Neural cell (in vitro differentiated cells): ENCODE measurements around the gene PTPRC. TPM values are rescaled to one million over a fixed set of nuclear protein-coding genes. Genes with fewer than 3 reads are reported as not detected.

Experiments used
- H2AFZ ChIP-seq: fragments of 200-600, 300-800 bp; sonication (generic), shearing (Covaris generic); 2 replicates; pipeline ENCODE4 v1.6.0; 2014; ENCODE audit warnings: low read depth, mild to moderate bottlenecking, antibody characterized with exemption, low read length, moderate library complexity
- H3F3A ChIP-seq: fragments of 200-600 bp; shearing (Covaris generic); 2 replicates; pipeline ENCODE4 v1.6.1; 2016; ENCODE audit warnings: mild to moderate bottlenecking, moderate library complexity, mixed read lengths, antibody characterized with exemption, low read length; ENCODE audit not compliant: insufficient read depth, poor library complexity, severe bottlenecking
- H3K27ac ChIP-seq: fragments of 200-600, 300-800 bp; sonication (generic), shearing (Covaris generic); 2 replicates; pipeline ENCODE4 v1.5.1; 2014; ENCODE audit warnings: mild to moderate bottlenecking, low read length, moderate library complexity
- H3K27me3 ChIP-seq: fragments of 300-800, 200-600 bp; sonication (generic), shearing (Covaris generic); 2 replicates; pipeline ENCODE4 v1.6.0; 2014; ENCODE audit warnings: mild to moderate bottlenecking, low read depth, low read length, moderate library complexity; ENCODE audit not compliant: insufficient read depth
- H3K36me3 ChIP-seq: fragments of 300-800, 200-600 bp; sonication (generic), shearing (Covaris generic); 2 replicates; pipeline ENCODE4 v1.5.1; 2014; ENCODE audit warnings: mild to moderate bottlenecking, antibody characterized with exemption, low read length, moderate library complexity; ENCODE audit not compliant: insufficient read depth
- H3K4me2 ChIP-seq: fragments of 300-800, 200-600 bp; sonication (generic), shearing (Covaris generic); 2 replicates; pipeline ENCODE4 v1.6.0; 2014; ENCODE audit warnings: mild to moderate bottlenecking, low read length
- H3K4me3 ChIP-seq: fragments of 300-800, 200-600 bp; sonication (generic), shearing (Covaris generic); 2 replicates; pipeline ENCODE4 v1.5.1; 2014; ENCODE audit warnings: mild to moderate bottlenecking, low read length, moderate library complexity
- H3K79me2 ChIP-seq: fragments of 200-600 bp; shearing (Covaris generic); replicated peaks from 2 replicates; pipeline ENCODE4 v1.6.0; 2014; ENCODE audit warnings: mild to moderate bottlenecking, low read length, moderate library complexity; ENCODE audit not compliant: insufficient read depth
- H3K9ac ChIP-seq: fragments of 300-800, 200-600 bp; sonication (generic), shearing (Covaris generic); 2 replicates; pipeline ENCODE4 v1.6.1; 2016; ENCODE audit warnings: mild to moderate bottlenecking, low read length, mixed read lengths
- H3K9me2 ChIP-seq: fragments of 200-600 bp; shearing (Covaris generic); 2 replicates; pipeline ENCODE4 v1.6.1; 2016; ENCODE audit warnings: mild to moderate bottlenecking, low read length, mixed read lengths; ENCODE audit not compliant: insufficient read depth
- H3K9me3 ChIP-seq: fragments of 200-600, 300-800 bp; sonication (generic), shearing (Covaris generic); 2 replicates; pipeline ENCODE4 v1.6.1; 2016; ENCODE audit warnings: mild to moderate bottlenecking, mixed run types, low read length, moderate library complexity, mixed read lengths
- H4K20me1 ChIP-seq: fragments of 200-600 bp; shearing (Covaris generic); 2 replicates; pipeline ENCODE4 v1.6.1; 2016; ENCODE audit warnings: mild to moderate bottlenecking, mixed run types; ENCODE audit not compliant: insufficient read depth
- CTCF ChIP-seq: fragments of 450-650 bp; IDR thresholded peaks from 2 replicates; pipeline ENCODE4 v1.5.1; 2014; ENCODE audit warnings: antibody characterized with exemption, mild to moderate bottlenecking, moderate library complexity; ENCODE audit not compliant: poor library complexity, severe bottlenecking
- EP300 ChIP-seq: fragments of 450-650 bp; conservative IDR thresholded peaks from 2 replicates; pipeline ENCODE4 v1.6.1; 2014; ENCODE audit warnings: antibody characterized with exemption, mild to moderate bottlenecking, moderate library complexity; ENCODE audit not compliant: poor library complexity, severe bottlenecking
- EZH2 ChIP-seq: fragments of 200-600, 300-800 bp; shearing (Covaris generic), sonication (generic); IDR thresholded peaks from 2 replicates; pipeline ENCODE4 v1.6.1; 2014; ENCODE audit warnings: antibody characterized with exemption, low read length, borderline replicate concordance, mild to moderate bottlenecking; ENCODE audit not compliant: insufficient read depth, poor library complexity, severe bottlenecking
- MXI1 ChIP-seq: fragments of 450-650 bp; conservative IDR thresholded peaks from 2 replicates; pipeline ENCODE4 v1.6.1; 2014; ENCODE audit warnings: antibody characterized with exemption, mild to moderate bottlenecking; ENCODE audit not compliant: poor library complexity, severe bottlenecking
- POLR2AphosphoS5 ChIP-seq: IDR thresholded peaks from 2 replicates; pipeline ENCODE4 v1.6.1; 2012
- RAD21 ChIP-seq: fragments of 450-650 bp; conservative IDR thresholded peaks from 2 replicates; pipeline ENCODE4 v1.6.1; 2014; ENCODE audit warnings: antibody characterized with exemption, mild to moderate bottlenecking, moderate library complexity
- SMC3 ChIP-seq: fragments of 450-650 bp; conservative IDR thresholded peaks from 2 replicates; pipeline ENCODE4 v1.6.1; 2014; ENCODE audit warnings: antibody characterized with exemption, mild to moderate bottlenecking, moderate library complexity; ENCODE audit not compliant: poor library complexity
- TAF1 ChIP-seq: IDR thresholded peaks from 2 replicates; pipeline ENCODE4 v1.6.1; 2012; ENCODE audit warnings: low read depth
- polyA plus RNA-seq: library from polyadenylated mRNA; depleted of rRNA; stranded (reverse); fragments of >200 nt; gene quantifications from 2 replicates; pipeline ENCODE4 v1.2.3, GENCODE V29; 2014
- TF ChIP-seq, protein P1 (sequence below): IDR thresholded peaks from 2 replicates; pipeline ENCODE4 v1.6.1; 2012; ENCODE audit warnings: borderline replicate concordance

PTPRC gene
- polyA plus RNA-seq, 1 donor from 2014 or later, result 0.12 TPM

- Histone ChIP-seq H3K36me3 (no peaks in the 10 kb centered on the region), H3K9me3 (no peaks in the 10 kb centered on the region), H3F3A (no peaks in the 10 kb centered on the region), H3K27me3 (no peaks in the 10 kb centered on the region), H3K79me2 (no peaks in the 10 kb centered on the region), H3K9ac (no peak overlapping the region), H4K20me1 (no peaks in the 10 kb centered on the region), H3K9me2 (no peaks in the 10 kb centered on the region), H2AFZ (no peak overlapping the region), H3K4me2 (no peak overlapping the region), H3K4me3 (no peak overlapping the region), H3K27ac (no peak overlapping the region)
- TF ChIP-seq EP300, result no peak
- no peak for TF ChIP-seq TAF1
- no peak for TF ChIP-seq RAD21
- TF ChIP-seq EZH2, result no peak
- no peak for TF ChIP-seq CTCF
- TF ChIP-seq POLR2AphosphoS5, result no peak
- no peak for TF ChIP-seq SMC3
- TF ChIP-seq, protein P1, sequence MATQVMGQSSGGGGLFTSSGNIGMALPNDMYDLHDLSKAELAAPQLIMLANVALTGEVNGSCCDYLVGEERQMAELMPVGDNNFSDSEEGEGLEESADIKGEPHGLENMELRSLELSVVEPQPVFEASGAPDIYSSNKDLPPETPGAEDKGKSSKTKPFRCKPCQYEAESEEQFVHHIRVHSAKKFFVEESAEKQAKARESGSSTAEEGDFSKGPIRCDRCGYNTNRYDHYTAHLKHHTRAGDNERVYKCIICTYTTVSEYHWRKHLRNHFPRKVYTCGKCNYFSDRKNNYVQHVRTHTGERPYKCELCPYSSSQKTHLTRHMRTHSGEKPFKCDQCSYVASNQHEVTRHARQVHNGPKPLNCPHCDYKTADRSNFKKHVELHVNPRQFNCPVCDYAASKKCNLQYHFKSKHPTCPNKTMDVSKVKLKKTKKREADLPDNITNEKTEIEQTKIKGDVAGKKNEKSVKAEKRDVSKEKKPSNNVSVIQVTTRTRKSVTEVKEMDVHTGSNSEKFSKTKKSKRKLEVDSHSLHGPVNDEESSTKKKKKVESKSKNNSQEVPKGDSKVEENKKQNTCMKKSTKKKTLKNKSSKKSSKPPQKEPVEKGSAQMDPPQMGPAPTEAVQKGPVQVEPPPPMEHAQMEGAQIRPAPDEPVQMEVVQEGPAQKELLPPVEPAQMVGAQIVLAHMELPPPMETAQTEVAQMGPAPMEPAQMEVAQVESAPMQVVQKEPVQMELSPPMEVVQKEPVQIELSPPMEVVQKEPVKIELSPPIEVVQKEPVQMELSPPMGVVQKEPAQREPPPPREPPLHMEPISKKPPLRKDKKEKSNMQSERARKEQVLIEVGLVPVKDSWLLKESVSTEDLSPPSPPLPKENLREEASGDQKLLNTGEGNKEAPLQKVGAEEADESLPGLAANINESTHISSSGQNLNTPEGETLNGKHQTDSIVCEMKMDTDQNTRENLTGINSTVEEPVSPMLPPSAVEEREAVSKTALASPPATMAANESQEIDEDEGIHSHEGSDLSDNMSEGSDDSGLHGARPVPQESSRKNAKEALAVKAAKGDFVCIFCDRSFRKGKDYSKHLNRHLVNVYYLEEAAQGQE, result no peak
- no peak for TF ChIP-seq MXI1
Observed at GRCh38 chr1:198636391-198636790, 2.4 kb upstream of the PTPRC start.

DNA sequence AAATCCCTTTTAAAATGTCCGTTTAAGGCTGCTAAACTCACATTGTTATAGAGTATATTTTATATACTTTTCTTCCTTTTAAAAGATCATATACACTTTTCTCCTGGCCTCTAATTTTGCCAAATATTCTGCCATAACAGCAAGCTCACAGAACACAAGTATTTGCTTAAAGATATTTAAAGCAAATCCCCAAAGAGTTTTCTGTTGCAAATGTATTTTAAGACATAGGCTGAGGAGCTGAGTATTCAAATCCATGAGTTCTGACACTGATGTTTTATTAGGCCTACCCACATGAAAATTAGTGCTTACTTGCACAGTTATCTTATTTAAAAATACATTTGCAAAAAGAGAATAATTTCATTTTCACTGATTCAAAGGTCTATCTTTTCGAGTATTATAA is 1.7 kb upstream of the PTPRC start:
- H3K9ac ChIP-seq, result no peak overlapping the region
- no peaks in the 10 kb centered on the region for H3F3A ChIP-seq
- H3K4me3 ChIP-seq, result no peak overlapping the region
- H3K27ac ChIP-seq, result no peak overlapping the region
- H3K9me2 ChIP-seq, result no peaks in the 10 kb centered on the region
- no peak overlapping the region for H3K4me2 ChIP-seq
- H4K20me1 ChIP-seq, result no peaks in the 10 kb centered on the region
- no peaks in the 10 kb centered on the region for H3K27me3 ChIP-seq
- no peaks in the 10 kb centered on the region for H3K36me3 ChIP-seq
- H2AFZ ChIP-seq, result no peak overlapping the region
- H3K79me2 ChIP-seq, result no peaks in the 10 kb centered on the region
- TF ChIP-seq, protein P1, result no peak
- TF ChIP-seq EP300 (no peak), EZH2 (no peak), SMC3 (no peak)
- H3K9me3 ChIP-seq, result no peaks in the 10 kb centered on the region
